T-helper 17 cell (primary cell): Measurements from ENCODE around the gene DDIAS. TPM values are rescaled to one million over a fixed set of nuclear protein-coding genes. Genes with fewer than 3 reads are reported as not detected.
"Not testable (repeated sequence)": the region's sequence is repeated elsewhere in the genome, so short reads cannot be mapped to it uniquely, and the experiment has no call there.

Experiments
- ATAC-seq: fragments of 150-1000 bp; cut with Tn5 transposase; 2 replicates; pipeline ENCODE4 v1.10.0; 2021; ENCODE audit warnings: mild to moderate bottlenecking, moderate library complexity
- DNase-seq, 3 donors: peaks; one replicate each; pipeline versions ENCODE4 v3.0.0 to v3.0.0-alpha.2; 2020 to 2021
- H3K9me3 ChIP-seq: one replicate; pipeline ENCODE4 v1.7.0; 2013; ENCODE audit warnings: low read length, mild to moderate bottlenecking; ENCODE audit not compliant: control insufficient read depth, poor library complexity, severe bottlenecking
- H3K27ac Mint-ChIP-seq: one replicate; pipeline ENCODE4 v1.8.0; 2022; ENCODE audit warnings: mild to moderate bottlenecking, moderate library complexity, mixed read lengths
- H3K27me3 Mint-ChIP-seq: one replicate; pipeline ENCODE4 v1.8.0; 2022; ENCODE audit warnings: mixed read lengths
- H3K36me3 Mint-ChIP-seq: one replicate; pipeline ENCODE4 v1.8.0; 2022; ENCODE audit warnings: low read depth, mixed read lengths
- H3K4me1 Mint-ChIP-seq: one replicate; pipeline ENCODE4 v1.8.0; 2022; ENCODE audit warnings: mild to moderate bottlenecking, mixed read lengths
- H3K4me3 Mint-ChIP-seq: one replicate; pipeline ENCODE4 v1.8.0; 2022; ENCODE audit warnings: mild to moderate bottlenecking, moderate library complexity, mixed read lengths
- total RNA-seq, 4 donors: library from RNA in 2 of 4; stranded (reverse) in 2 of 4; gene quantifications; one replicate each; pipeline ENCODE4 v1.2.3 and lab custom pipeline; 2022 to 2026

DDIAS gene
- total RNA-seq, 2 donors from 2014 or later = 0.47 to 0.52 TPM

DNA sequence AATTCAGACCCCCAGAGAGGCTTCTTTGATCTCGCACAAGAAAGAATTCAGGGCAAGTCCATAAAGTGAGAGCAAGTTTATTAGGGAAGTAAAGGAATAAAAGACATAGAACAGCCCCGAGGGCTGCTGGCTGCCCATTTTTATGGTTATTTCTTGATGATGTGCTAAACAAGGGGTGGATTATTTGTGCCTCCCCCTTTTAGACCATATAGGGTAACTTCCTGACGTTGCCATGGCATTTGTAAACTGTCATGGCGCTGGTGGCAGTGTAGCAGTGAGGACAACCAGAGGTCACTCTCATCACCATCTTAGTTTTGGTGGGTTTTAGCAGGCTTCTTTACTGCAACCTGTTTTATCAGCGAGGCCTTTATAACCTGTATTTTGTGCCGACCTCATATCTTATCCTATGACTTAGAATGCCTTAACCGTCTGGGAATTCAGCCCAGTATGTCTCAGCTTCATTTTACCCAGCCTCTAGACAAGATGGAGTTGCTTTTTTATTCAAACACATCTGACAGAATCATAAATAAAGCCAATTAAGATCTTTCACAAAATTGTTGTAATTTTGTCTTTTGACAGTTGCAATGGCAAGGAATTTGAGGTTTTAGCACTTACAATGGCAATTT, 7.6 kb downstream of the DDIAS start:
- no peaks in the 10 kb centered on the region for H3K9me3 ChIP-seq
- H3K27ac Mint-ChIP-seq = no peak overlapping the region
- H3K4me3 Mint-ChIP-seq = no peak overlapping the region
- ATAC-seq = no peak
- peaks cover 14% of the 10 kb centered on the region for H3K4me1 Mint-ChIP-seq
- no peaks in the 10 kb centered on the region for H3K27me3 Mint-ChIP-seq
- H3K36me3 Mint-ChIP-seq = no peaks in the 10 kb centered on the region
- no peak for DNase-seq

DNA sequence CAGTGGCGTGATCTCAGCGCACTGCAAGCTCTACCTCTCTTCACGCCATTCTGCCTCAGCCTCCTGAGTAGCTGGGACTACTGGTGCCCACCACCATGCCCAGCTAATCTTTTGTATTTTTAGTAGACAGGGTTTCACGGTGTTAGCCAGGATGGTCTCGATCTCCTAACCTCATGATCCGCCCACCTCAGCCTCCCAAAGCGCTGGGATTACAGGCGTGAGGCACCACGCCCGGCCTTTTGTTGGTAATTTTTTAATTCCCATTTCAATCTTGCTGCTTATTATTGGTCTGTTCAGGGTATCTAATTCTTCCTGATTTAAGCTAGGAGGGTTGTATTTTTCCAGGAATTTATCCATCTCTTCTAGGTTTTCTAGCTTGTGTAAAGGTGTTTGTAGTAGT, 18.2 kb downstream of the DDIAS start:
- not testable (repeated sequence) for H3K36me3 Mint-ChIP-seq, DNase-seq, ATAC-seq, H3K27me3 Mint-ChIP-seq, H3K9me3 ChIP-seq
- H3K27ac Mint-ChIP-seq = peak overlapping the region; percentile 59
- H3K4me3 Mint-ChIP-seq = peak overlapping the region; percentile 49
- H3K4me1 Mint-ChIP-seq = peaks cover 29% of the 10 kb centered on the region

DNA sequence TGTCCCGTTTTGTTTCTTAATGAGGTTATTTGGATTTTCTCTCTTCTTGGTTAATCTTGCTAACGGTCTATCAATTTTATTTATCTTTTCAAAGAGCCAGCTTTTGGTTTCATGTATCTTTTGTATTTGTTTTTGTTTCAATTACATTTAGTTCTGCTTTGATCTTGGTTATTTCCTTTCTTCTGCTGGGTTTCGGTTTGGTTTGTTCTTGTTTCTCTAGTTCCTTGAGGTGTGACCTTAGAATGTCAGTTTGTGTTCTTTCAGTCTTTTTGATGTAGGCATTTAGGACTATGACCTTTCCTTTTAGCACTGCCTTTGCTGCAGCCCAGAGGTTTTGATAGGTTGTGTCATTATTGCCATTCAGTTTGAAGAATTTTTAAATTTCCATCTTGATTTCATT, 18.7 kb downstream of the DDIAS start:
- H3K9me3 ChIP-seq, ATAC-seq, DNase-seq, H3K27me3 Mint-ChIP-seq, H3K36me3 Mint-ChIP-seq: not testable (repeated sequence)
- H3K4me1 Mint-ChIP-seq = peaks cover 29% of the 10 kb centered on the region
- H3K4me3 Mint-ChIP-seq = peak overlapping the region; percentile 49
- peak overlapping the region; percentile 59 for H3K27ac Mint-ChIP-seq

DNA sequence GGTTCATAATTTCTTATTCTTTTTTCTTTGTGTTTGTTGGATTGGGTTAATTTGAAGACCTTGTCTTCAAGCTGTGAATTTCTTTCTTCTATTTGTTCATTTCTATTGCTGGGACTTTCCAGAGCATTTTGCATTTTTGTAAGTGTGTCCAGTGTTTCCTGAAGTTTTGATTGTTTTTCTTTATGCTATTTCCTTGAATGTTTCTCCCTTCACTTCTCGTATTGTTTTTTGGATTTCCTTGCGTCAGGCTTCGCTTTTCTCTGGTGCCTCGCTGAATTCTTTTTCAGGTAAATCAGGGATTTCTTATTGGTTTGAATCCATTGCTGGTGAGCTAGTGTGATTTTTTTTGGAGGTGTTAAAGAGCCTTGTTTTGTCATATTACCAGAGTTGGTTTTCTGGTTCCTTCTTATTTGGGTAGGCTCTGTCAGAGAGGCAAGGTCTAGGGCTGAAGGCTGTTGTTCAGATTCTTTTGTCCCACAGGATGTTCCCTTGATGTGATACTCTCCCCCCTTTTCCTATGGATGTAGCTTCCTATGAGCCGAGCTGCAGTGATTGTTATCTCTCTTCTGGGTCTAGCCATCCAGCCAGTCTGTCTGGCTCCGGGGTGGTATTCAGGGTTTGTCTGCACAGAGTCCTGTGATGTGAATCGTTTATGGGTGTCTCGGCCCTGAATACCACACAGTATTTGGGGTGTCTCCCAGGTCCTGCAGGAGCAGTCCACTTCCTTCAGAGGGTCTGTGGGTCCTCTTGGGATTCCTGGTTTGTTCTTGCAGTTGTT, 21.0 kb downstream of the DDIAS start:
- DNase-seq, H3K9me3 ChIP-seq, H3K36me3 Mint-ChIP-seq, H3K27me3 Mint-ChIP-seq, ATAC-seq: not testable (repeated sequence)
- H3K4me3 Mint-ChIP-seq = peak overlapping the region; percentile 13
- H3K27ac Mint-ChIP-seq = peak overlapping the region; percentile 59
- peaks cover 33% of the 10 kb centered on the region for H3K4me1 Mint-ChIP-seq

DNA sequence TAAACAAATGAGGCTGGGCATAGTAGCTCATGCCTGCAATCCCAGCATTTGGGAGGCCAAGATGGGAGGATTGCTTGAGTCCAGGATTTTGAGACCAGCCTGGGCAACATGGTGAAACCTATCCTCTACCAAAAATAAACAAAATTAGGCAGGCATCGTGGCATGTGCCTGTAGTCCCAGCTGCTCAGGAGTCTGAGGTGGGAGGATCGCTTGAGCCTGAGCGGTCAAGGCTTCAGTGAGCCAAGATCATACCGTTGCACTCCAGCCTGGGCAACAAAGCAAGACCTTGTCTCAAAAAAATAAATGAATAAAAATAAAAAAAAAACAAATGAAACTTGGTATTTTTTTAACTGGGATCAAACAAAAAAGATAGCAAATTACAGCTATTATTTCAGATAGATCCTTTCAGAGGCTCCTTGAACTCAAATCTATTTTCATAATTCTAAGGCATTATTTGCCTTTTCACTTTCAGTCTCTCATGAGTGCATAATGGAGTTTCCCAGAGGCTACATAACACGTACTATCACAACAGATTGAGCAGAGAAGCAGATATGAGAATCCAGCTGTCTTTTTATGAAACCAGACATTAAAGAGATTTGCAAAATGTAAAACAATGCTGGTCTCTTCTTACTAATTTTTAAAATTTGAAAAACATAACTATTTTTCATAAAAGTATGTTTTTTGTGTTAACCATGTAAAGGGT, 23.1 kb downstream of the DDIAS start:
- H3K27ac Mint-ChIP-seq = no peak overlapping the region
- H3K9me3 ChIP-seq = no peaks in the 10 kb centered on the region
- no peak overlapping the region for H3K4me3 Mint-ChIP-seq
- ATAC-seq (no peak), DNase-seq (no peak)
- no peaks in the 10 kb centered on the region for H3K36me3 Mint-ChIP-seq
- peaks cover 29% of the 10 kb centered on the region for H3K4me1 Mint-ChIP-seq
- no peaks in the 10 kb centered on the region for H3K27me3 Mint-ChIP-seq

DNA sequence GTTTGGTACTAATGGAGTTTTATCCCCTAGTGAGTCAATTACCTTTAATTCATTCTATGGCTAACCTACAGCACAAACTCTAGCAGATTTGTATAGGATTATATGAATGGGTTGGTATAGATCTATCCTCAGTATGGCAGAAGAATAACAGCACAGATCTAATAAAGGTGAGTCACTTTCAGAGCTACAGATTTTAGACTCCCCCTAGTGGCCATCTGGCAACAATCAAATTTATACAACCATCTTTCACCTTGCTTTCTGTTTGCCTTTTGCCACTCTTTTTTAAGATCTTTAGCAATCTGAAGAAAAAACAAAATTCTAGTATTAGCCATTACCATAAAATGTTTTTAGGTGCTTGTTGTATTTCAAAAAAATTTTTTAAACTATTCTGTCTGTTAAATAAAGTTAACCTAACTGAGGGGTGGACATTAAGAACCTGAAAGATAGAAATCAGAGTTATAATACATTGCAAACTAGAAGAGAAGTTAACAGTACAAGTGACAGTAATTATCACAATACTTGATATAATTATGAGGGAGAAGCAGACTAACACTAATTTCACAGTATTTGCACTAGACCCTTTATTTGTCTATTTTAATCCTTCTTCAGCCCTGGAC, 25.8 kb downstream of the DDIAS start:
- peaks cover 15% of the 10 kb centered on the region for H3K4me1 Mint-ChIP-seq

DNA sequence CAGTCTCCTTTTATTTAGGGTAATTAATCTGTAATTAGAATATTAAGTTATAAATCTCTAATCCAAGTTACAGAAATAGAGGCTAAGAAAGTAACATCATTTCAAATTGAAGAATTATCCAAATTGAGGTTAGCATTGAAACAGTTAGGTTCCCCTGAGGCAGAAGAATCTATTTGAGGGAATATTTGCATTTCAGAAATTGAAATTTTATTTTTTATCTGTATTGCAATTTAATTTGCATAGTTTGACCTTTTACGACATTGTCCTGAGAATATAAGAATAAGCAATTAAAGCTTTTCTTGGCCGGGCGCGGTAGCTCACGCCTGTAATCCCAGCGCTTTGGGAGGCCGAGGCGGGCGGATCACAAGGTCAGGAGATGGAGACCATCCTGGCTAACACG, 27.6 kb downstream of the DDIAS start:
- Mint-ChIP-seq H3K27ac (no peak overlapping the region), H3K4me1 (peaks cover 12% of the 10 kb centered on the region), H3K27me3 (no peaks in the 10 kb centered on the region)

More for the DNA sequence above, 25.8 kb downstream of the DDIAS start:
- H3K27me3 Mint-ChIP-seq = no peaks in the 10 kb centered on the region
- H3K27ac Mint-ChIP-seq = peak overlapping the region; percentile 24
- no peak overlapping the region for H3K4me3 Mint-ChIP-seq
- H3K9me3 ChIP-seq = no peaks in the 10 kb centered on the region
- DNase-seq (no peak), ATAC-seq (peak; percentile 89)
- H3K36me3 Mint-ChIP-seq = no peaks in the 10 kb centered on the region

DNA sequence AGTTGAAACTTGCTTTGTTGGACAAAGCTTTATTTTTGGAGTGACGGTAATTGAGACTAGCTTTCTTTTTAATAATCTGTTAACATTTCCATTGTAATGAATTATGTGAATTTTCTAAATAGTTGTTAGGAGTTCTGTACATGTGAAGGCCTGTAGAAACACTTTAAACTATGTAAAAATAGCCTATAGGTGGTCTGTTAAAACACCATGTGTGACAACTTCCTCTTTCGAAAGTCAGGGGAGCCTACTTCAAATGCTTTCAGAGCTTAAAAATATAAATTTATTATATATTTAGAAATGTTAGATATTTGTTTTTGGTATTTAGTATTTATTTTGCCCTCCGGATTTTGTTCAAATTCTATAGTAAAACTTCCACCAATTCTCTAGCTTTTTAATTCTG, 28.7 kb downstream of the DDIAS start:
- H3K4me3 Mint-ChIP-seq = no peak overlapping the region
- H3K36me3 Mint-ChIP-seq = no peaks in the 10 kb centered on the region
- H3K27me3 Mint-ChIP-seq = no peaks in the 10 kb centered on the region
- no peak overlapping the region for H3K27ac Mint-ChIP-seq
- no peak for DNase-seq
- peaks cover 14% of the 10 kb centered on the region for H3K4me1 Mint-ChIP-seq
- no peaks in the 10 kb centered on the region for H3K9me3 ChIP-seq
- ATAC-seq = no peak

More for the DNA sequence above, 27.6 kb downstream of the DDIAS start:
- DNase-seq = no peak
- H3K9me3 ChIP-seq = no peaks in the 10 kb centered on the region
- Mint-ChIP-seq H3K36me3 (no peaks in the 10 kb centered on the region), H3K4me3 (no peak overlapping the region)
- ATAC-seq = no peak

DNA sequence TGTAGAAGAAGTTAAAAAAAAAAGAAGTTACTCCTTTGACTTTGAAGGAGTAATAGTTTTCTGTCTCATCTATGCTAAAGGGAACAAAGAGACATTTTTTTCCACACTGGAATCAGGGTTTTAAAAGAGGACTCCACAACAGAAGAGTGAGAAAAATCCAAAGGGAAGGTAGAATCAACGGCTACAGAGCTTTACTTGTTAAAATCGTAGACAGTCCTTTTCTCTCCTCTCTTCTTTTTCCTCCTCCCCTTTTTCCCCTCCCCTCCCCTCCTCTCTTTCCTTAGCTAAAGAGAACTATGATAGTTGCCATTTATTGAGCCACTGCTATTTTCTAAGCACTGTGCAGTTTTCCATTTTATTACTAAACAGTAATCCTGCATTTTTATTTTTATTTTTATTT, 29.2 kb downstream of the DDIAS start:
- no peaks in the 10 kb centered on the region for H3K36me3 Mint-ChIP-seq
- H3K4me3 Mint-ChIP-seq = no peak overlapping the region
- H3K9me3 ChIP-seq = no peaks in the 10 kb centered on the region
- H3K27me3 Mint-ChIP-seq = no peaks in the 10 kb centered on the region
- H3K27ac Mint-ChIP-seq = no peak overlapping the region
- H3K4me1 Mint-ChIP-seq = peaks cover 14% of the 10 kb centered on the region
- DNase-seq = no peak
- ATAC-seq = no peak

DNA sequence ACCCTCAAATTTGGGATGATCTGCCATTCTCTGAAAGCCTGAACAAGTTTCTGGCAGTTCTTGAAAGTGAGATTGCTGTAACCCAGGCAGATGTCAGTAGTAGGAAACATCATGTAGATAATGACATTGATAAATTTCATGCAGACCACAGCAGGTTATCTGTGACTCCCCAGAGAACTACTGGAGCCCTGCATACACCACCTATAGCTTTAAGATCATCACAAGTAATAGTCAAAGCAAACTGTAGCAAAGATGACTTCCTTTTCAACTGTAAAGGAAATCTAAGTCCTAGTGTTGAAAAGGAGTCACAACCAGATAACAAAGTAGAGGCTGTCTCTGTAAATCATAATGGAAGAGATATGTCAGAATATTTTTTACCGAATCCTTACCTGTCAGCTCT, 31.0 kb downstream of the DDIAS start:
- no peaks in the 10 kb centered on the region for H3K36me3 Mint-ChIP-seq
- no peaks in the 10 kb centered on the region for H3K9me3 ChIP-seq
- peaks cover 10% of the 10 kb centered on the region for H3K4me1 Mint-ChIP-seq
- no peaks in the 10 kb centered on the region for H3K27me3 Mint-ChIP-seq
- no peak for ATAC-seq
- no peak for DNase-seq
- H3K4me3 Mint-ChIP-seq = no peak overlapping the region
- H3K27ac Mint-ChIP-seq = no peak overlapping the region

DNA sequence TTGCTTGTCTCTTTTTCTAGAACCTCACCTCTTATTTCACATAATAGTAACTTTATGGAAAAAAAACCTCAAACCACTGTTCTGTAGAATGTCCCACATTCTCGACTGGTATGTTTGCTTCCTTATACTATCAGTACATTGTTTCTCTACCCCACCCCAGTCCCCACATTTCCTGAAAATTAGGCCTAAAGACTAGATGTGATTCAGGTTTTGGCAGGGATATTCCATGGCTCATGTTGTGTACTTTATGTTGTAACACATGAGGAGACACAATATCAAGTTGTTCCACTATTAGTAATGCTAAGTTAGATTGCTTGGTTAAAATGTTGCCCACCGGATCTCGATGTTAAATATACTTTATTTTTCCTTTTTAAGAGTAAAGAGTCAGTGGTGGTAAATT, 34.7 kb downstream of the DDIAS start:
- H3K27ac Mint-ChIP-seq = no peak overlapping the region
- H3K36me3 Mint-ChIP-seq = no peaks in the 10 kb centered on the region
- H3K27me3 Mint-ChIP-seq = no peaks in the 10 kb centered on the region
- ATAC-seq = no peak
- peaks cover 10% of the 10 kb centered on the region for H3K4me1 Mint-ChIP-seq
- no peak for DNase-seq
- H3K9me3 ChIP-seq = no peaks in the 10 kb centered on the region
- no peak overlapping the region for H3K4me3 Mint-ChIP-seq

DNA sequence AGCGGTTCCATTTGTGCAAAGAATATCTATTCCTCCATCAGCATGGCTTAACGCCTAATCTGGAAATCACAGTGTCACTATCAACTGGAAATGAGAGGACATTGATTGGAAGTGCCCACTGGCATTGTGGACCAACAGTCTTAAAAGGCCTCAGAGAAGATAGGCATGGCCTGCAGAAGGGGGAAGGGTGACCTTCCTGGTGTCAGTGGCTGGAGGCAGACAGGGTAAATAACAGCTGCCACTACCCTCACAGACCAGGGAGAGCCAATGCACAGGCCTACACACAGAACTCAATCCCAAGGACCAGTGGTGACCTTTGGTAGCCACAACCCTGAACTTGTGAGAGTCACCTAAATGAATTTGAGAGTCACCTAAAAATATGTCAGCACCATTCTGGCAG, 36.0 kb downstream of the DDIAS start:
- H3K27ac Mint-ChIP-seq = peak overlapping the region; percentile 12
- H3K4me1 Mint-ChIP-seq = peaks cover 3% of the 10 kb centered on the region

DNA sequence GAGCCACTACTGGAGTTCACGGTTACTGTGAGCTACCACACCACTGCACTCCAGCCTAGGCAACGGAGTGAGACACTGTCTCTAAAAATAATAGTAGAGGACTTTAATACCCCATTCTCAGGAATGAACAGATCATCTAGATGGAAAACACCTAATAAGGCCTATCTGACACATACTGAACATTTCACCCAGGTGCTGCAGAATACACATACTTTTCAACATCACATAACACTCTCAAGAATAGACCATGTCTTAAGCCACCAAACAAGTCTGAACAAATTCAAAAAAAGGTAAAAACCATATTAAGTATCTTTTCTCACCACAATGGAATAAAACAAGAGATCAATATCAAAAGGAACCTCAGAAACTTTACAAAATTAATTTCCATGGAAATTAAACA, 37.9 kb downstream of the DDIAS start:
- no peaks in the 10 kb centered on the region for H3K9me3 ChIP-seq
- DNase-seq = no peak
- Mint-ChIP-seq H3K27me3 (no peaks in the 10 kb centered on the region), H3K4me1 (peaks cover 3% of the 10 kb centered on the region), H3K27ac (no peak overlapping the region), H3K4me3 (no peak overlapping the region), H3K36me3 (no peaks in the 10 kb centered on the region)
- no peak for ATAC-seq

More for the DNA sequence above, 36.0 kb downstream of the DDIAS start:
- no peaks in the 10 kb centered on the region for H3K27me3 Mint-ChIP-seq
- H3K9me3 ChIP-seq = no peaks in the 10 kb centered on the region
- H3K4me3 Mint-ChIP-seq = no peak overlapping the region
- ATAC-seq = no peak
- DNase-seq = no peak
- H3K36me3 Mint-ChIP-seq = no peaks in the 10 kb centered on the region
